GM18505 (cell line): ENCODE measurements around the gene DRC7.

Experiments used
- ATAC-seq: cut with Tn5 transposase; IDR thresholded peaks from one replicate; pipeline ENCODE4 v1.9.1; 2021; ENCODE audit not compliant: unreplicated experiment
- POLR2A ChIP-seq: IDR thresholded peaks from 4 replicates; pipeline ENCODE4 v1.6.1; 2011; ENCODE audit warnings: borderline replicate concordance; ENCODE audit not compliant: insufficient read depth, insufficient read length; ENCODE audit errors: extremely low read depth

DRC7 gene

GRCh38 chr16:57672416-57672815 lies 22.2 kb upstream of the DRC7 start:
- no peak for ATAC-seq
- TF ChIP-seq POLR2A = no peak

GRCh38 chr16:57672824-57673223 lies 21.8 kb upstream of the DRC7 start:
- ATAC-seq = no peak
- TF ChIP-seq POLR2A = no peak

- TF ChIP-seq POLR2A = no peak
- no peak for ATAC-seq
Observed at GRCh38 chr16:57675741-57676551, 18.7 kb upstream of the DRC7 start.

- no peak for TF ChIP-seq POLR2A
Observed at GRCh38 chr16:57676553-57677085, 18.0 kb upstream of the DRC7 start.

GRCh38 chr16:57677622-57678369 lies 16.8 kb upstream of the DRC7 start:
- no peak for ATAC-seq
- no peak for TF ChIP-seq POLR2A

More at GRCh38 chr16:57676553-57677085, 18.0 kb upstream of the DRC7 start:
- no peak for ATAC-seq

- TF ChIP-seq POLR2A = no peak
- ATAC-seq = no peak
Observed at GRCh38 chr16:57679016-57679415, 15.6 kb upstream of the DRC7 start.

- TF ChIP-seq POLR2A = no peak
- no peak for ATAC-seq
Observed at GRCh38 chr16:57679767-57680482, 14.7 kb upstream of the DRC7 start.

- ATAC-seq = no peak
- TF ChIP-seq POLR2A = no peak
Observed at GRCh38 chr16:57680842-57681375, 13.7 kb upstream of the DRC7 start.

- ATAC-seq = no peak
- no peak for TF ChIP-seq POLR2A
Observed at GRCh38 chr16:57681950-57682728, 12.5 kb upstream of the DRC7 start.

GRCh38 chr16:57682809-57683635 lies 11.6 kb upstream of the DRC7 start:
- ATAC-seq = no peak

GRCh38 chr16:57683636-57684545 lies 10.7 kb upstream of the DRC7 start:
- no peak for TF ChIP-seq POLR2A
- no peak for ATAC-seq

More at GRCh38 chr16:57682809-57683635, 11.6 kb upstream of the DRC7 start:
- no peak for TF ChIP-seq POLR2A
